DMS 273 (cell line): ENCODE data around the gene EVI5.
"Not testable (repeated sequence)": the region's sequence is repeated elsewhere in the genome, so short reads cannot be mapped to it uniquely, and the experiment has no call there.

ENCODE experiments used
- DNase-seq: peaks from one replicate; lab custom pipeline; 2025; ENCODE audit not compliant: unreplicated experiment; lab: John Stamatoyannopoulos, UW

EVI5 gene

GRCh38 chr1:92792340-92792782 is 7.5 kb upstream of the EVI5 start:
- DNase-seq = peak; percentile 4

- DNase-seq = peak; percentile 5
These were observed 6.7 kb upstream of the EVI5 start for GRCh38 chr1:92791487-92792066.

GRCh38 chr1:92790867-92791266 is 6.0 kb upstream of the EVI5 start:
- DNase-seq = no peak

- DNase-seq = no peak
These were observed 5.2 kb upstream of the EVI5 start for GRCh38 chr1:92790081-92790480.

GRCh38 chr1:92786111-92786901 is 1.4 kb upstream of the EVI5 start:
- no peak for DNase-seq

GRCh38 chr1:92784021-92784638 is 778 bp downstream of the EVI5 start:
- DNase-seq = peak; percentile 73

- peak; percentile 13 for DNase-seq
These were observed 1.4 kb downstream of the EVI5 start for GRCh38 chr1:92783550-92783949.

GRCh38 chr1:92778376-92778775 is 6.5 kb downstream of the EVI5 start:
- no peak for DNase-seq

GRCh38 chr1:92774407-92774806 is 10.5 kb downstream of the EVI5 start:
- no peak for DNase-seq

GRCh38 chr1:92773749-92774148 is 11.2 kb downstream of the EVI5 start:
- DNase-seq = not testable (repeated sequence)

GRCh38 chr1:92769856-92770255 is 15.1 kb downstream of the EVI5 start:
- DNase-seq = no peak

- no peak for DNase-seq
These were observed 16.0 kb downstream of the EVI5 start for GRCh38 chr1:92768915-92769314.

GRCh38 chr1:92768296-92768695 is 16.6 kb downstream of the EVI5 start:
- no peak for DNase-seq

GRCh38 chr1:92764116-92764515 is 20.8 kb downstream of the EVI5 start:
- no peak for DNase-seq

- no peak for DNase-seq
These were observed 22.6 kb downstream of the EVI5 start for GRCh38 chr1:92762355-92762754.

GRCh38 chr1:92759361-92759760 is 25.5 kb downstream of the EVI5 start:
- DNase-seq = no peak

- DNase-seq = peak; percentile 97
These were observed 28.4 kb downstream of the EVI5 start for GRCh38 chr1:92756537-92756936.

GRCh38 chr1:92755541-92756461 is 29.1 kb downstream of the EVI5 start:
- DNase-seq = peak; percentile 43

- no peak for DNase-seq
These were observed 30.2 kb downstream of the EVI5 start for GRCh38 chr1:92754719-92755050.

GRCh38 chr1:92754000-92754718 is 30.7 kb downstream of the EVI5 start:
- peak; percentile 6 for DNase-seq

GRCh38 chr1:92752719-92753118 is 32.2 kb downstream of the EVI5 start:
- DNase-seq = no peak
